HepG2 (cell line): ENCODE measurements around the gene PLEKHN1. TPM values are rescaled to one million over a fixed set of nuclear protein-coding genes. Genes with fewer than 3 reads are reported as not detected.
A peak's percentile ranks its signal among the peaks of the same experiment; 100 is the strongest.

ENCODE experiments used
- AHR ChIP-seq: IDR thresholded peaks from 2 replicates; pipeline ENCODE4 v1.6.1; 2018; ENCODE audit warnings: missing genetic modification reagents, missing compliant biosample characterization
- HDAC2 ChIP-seq: sonication (generic); formaldehyde crosslinking; IDR thresholded peaks from 2 replicates; pipeline ENCODE4 v1.4.0; 2020; ENCODE audit warnings: missing genetic modification reagents
- HOXA5 ChIP-seq: sonication (generic); formaldehyde crosslinking; IDR thresholded peaks from 2 replicates; pipeline ENCODE4 v1.4.0; 2020; ENCODE audit warnings: missing genetic modification reagents
- MAZ ChIP-seq, 2 experiments: sonication (generic) in 1 of 2; formaldehyde crosslinking in 1 of 2; IDR thresholded peaks; 2 replicates each; pipeline versions ENCODE4 v1.5.0 to v1.6.1; 2012 to 2020; ENCODE audit warnings: low read depth in 2 of 2, mild to moderate bottlenecking in 2 of 2, borderline replicate concordance in 1 of 2, improper control_type of control experiment in 1 of 2, low read length in 1 of 2, missing genetic modification reagents in 1 of 2, moderate library complexity in 1 of 2
- POLR2AphosphoS5 ChIP-seq: IDR thresholded peaks from 2 replicates; pipeline ENCODE4 v1.6.1; 2012; ENCODE audit warnings: low read depth, low read length
- RAD21 ChIP-seq: fragments of 450-650 bp; formaldehyde crosslinking; IDR thresholded peaks from 2 replicates; pipeline ENCODE4 v1.5.0; 2020; ENCODE audit warnings: mild to moderate bottlenecking
- RFX3 ChIP-seq: IDR thresholded peaks from 2 replicates; pipeline ENCODE4 v1.6.1; 2016; ENCODE audit warnings: missing biosample characterization, missing genetic modification reagents
- ZNF788 ChIP-seq: sonication (generic); formaldehyde crosslinking; IDR thresholded peaks from 2 replicates; pipeline ENCODE4 v1.5.0; 2020; ENCODE audit warnings: mild to moderate bottlenecking, missing genetic modification reagents, borderline replicate concordance
- polyA plus RNA-seq, 8 experiments: library from polyadenylated mRNA; depleted of rRNA in 3 of 8; stranded (reverse) in 7 of 8; unstranded in 1 of 8; fragments of >200 nt; fragmentation: Illumina TruSeq in 4 of 8; extraction: Trizol in 4 of 8; gene quantifications; 2 replicates each; pipeline versions ENCODE4 v1.2.1 to v1.2.3, GENCODE V29; 2011 to 2016; ENCODE audit warnings: low read depth in 4 of 8, missing spikeins in 1 of 8, mixed read lengths in 1 of 8; ENCODE audit not compliant: insufficient read depth in 1 of 8
- total RNA-seq, 5 experiments: library from RNA; depleted of rRNA; stranded (reverse); fragments of >200 nt; fragmentation: Illumina TruSeq; extraction: Trizol; gene quantifications; 2 replicates each; pipeline ENCODE4 v1.2.3, GENCODE V29; 2016; ENCODE audit warnings: low read depth in 1 of 5
- TF ChIP-seq, protein P1 (sequence below): sonication (generic); formaldehyde crosslinking; IDR thresholded peaks from 2 replicates; pipeline ENCODE4 v1.4.0; 2020; ENCODE audit warnings: mild to moderate bottlenecking, missing genetic modification reagents
- TF ChIP-seq, protein P2 (sequence below): sonication (generic); formaldehyde crosslinking; IDR thresholded peaks from 2 replicates; pipeline ENCODE4 v1.4.0; 2020; ENCODE audit warnings: missing genetic modification reagents, borderline replicate concordance
- TF ChIP-seq, protein P3 (sequence below): sonication (generic); formaldehyde crosslinking; IDR thresholded peaks from 2 replicates; pipeline ENCODE4 v1.4.0; 2020; ENCODE audit warnings: mild to moderate bottlenecking, missing genetic modification reagents, borderline replicate concordance
- TF ChIP-seq, protein P4 (sequence below): sonication (generic); formaldehyde crosslinking; IDR thresholded peaks from 2 replicates; pipeline ENCODE4 v1.5.0; 2020; ENCODE audit warnings: mild to moderate bottlenecking, missing genetic modification reagents

PLEKHN1 gene
- total and polyA plus RNA-seq, 2 of the 13 experiments (the other 11 are each of a cell fraction or from before 2014, with no cell fraction given): 0.42 to 0.58 TPM

DNA sequence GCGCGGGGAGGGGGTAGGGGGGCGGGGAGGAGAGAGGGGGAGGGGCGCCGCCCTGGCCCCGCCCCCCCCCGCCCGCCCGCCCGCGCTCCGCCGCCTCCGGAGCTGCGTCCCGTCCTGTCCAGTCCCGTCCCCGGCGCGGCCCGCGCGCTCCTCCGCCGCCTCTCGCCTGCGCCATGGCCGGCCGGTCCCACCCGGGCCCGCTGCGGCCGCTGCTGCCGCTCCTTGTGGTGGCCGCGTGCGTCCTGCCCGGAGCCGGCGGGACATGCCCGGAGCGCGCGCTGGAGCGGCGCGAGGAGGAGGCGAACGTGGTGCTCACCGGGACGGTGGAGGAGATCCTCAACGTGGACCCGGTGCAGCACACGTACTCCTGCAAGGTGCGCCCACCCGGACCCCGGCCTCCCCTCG, 53.7 kb downstream of the PLEKHN1 start, which contains the start of gene AGRN (continued):
- TF ChIP-seq, protein P1, sequence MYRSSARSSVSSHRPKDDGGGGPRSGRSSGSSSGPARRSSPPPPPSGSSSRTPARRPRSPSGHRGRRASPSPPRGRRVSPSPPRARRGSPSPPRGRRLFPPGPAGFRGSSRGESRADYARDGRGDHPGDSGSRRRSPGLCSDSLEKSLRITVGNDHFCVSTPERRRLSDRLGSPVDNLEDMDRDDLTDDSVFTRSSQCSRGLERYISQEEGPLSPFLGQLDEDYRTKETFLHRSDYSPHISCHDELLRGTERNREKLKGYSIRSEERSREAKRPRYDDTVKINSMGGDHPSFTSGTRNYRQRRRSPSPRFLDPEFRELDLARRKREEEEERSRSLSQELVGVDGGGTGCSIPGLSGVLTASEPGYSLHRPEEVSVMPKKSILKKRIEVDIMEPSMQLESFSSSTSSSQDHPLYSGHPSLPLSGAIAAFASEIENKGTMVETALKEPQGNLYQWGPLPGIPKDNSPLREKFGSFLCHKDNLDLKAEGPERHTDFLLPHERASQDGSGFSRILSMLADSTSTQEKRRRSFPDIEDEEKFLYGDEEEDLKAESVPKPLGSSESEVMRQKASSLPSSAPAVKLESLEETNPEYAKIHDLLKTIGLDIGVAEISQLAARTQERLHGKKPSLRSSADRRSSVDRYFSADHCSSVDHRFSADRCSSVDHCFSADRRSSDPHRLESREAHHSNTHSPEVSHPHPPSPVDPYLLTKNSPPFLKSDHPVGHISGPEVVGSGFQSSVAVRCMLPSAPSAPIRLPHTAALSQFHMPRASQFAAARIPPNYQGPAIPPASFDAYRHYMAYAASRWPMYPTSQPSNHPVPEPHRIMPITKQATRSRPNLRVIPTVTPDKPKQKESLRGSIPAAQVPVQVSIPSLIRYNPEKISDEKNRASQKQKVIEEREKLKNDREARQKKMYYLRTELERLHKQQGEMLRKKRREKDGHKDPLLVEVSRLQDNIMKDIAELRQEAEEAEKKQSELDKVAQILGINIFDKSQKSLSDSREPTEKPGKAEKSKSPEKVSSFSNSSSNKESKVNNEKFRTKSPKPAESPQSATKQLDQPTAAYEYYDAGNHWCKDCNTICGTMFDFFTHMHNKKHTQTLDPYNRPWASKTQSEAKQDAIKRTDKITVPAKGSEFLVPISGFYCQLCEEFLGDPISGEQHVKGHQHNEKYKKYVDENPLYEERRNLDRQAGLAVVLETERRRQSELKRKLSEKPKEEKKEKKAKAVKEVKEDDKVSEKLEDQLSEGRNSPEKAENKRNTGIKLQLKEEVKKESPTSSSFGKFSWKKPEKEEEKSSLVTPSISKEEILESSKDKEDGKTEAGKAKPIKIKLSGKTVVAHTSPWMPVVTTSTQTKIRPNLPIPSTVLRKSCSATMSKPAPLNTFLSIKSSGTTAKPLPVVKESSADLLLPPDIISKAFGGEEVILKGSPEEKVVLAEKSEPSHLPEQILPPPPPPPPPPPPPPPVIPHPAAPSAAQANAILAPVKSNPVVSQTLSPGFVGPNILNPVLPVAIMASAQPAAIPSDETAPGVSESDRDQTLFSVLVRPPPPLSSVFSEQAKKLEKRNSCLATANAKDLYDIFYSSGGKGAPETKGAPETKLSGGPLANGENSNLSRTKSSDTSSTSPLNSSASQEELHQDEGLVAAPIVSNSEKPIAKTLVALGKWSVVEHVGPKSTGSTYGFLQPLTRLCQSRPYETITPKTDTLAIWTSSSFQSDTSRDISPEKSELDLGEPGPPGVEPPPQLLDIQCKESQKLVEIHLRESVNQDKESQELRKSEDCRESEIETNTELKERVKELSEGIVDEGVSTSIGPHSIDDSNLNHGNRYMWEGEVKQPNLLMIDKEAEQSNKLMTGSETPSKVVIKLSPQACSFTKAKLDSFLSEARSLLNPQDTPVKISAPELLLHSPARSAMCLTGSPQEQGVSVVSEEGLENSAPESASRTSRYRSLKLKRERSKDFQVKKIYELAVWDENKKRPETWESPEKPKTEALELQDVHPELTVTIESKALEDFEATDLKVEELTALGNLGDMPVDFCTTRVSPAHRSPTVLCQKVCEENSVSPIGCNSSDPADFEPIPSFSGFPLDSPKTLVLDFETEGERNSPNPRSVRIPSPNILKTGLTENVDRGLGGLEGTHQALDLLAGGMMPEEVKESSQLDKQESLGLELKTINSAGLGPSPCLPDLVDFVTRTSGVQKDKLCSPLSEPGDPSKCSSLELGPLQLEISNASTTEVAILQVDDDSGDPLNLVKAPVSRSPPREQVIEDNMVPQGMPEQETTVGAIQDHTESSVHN: no peak
- TF ChIP-seq HOXA5 (CRISPR knock-in tag) (0 out of 2 replicates have a peak, but pooled peaks have one; percentile 14), POLR2AphosphoS5 (peak; percentile 53; the same call in 1 of the 2 replicates), RAD21 (CRISPR knock-in tag) (0 out of 2 replicates have a peak, but pooled peaks have one; percentile 39), HDAC2 (CRISPR knock-in tag) (no peak), AHR (CRISPR knock-in tag) (no peak), ZNF788 (no peak), MAZ (IDR thresholded peaks at IDR 0.05; ENCODE audit: borderline replicate concordance, low read depth, low read length) (no peak), MAZ (CRISPR knock-in tag; IDR thresholded peaks at IDR 0.05; ENCODE audit: low read depth) (peak; percentile 72; the same call in 1 of the 2 replicates), RFX3 (no peak)
- TF ChIP-seq, protein P2, sequence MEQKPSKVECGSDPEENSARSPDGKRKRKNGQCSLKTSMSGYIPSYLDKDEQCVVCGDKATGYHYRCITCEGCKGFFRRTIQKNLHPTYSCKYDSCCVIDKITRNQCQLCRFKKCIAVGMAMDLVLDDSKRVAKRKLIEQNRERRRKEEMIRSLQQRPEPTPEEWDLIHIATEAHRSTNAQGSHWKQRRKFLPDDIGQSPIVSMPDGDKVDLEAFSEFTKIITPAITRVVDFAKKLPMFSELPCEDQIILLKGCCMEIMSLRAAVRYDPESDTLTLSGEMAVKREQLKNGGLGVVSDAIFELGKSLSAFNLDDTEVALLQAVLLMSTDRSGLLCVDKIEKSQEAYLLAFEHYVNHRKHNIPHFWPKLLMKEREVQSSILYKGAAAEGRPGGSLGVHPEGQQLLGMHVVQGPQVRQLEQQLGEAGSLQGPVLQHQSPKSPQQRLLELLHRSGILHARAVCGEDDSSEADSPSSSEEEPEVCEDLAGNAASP (CRISPR knock-in tag): no peak
- TF ChIP-seq, protein P3, sequence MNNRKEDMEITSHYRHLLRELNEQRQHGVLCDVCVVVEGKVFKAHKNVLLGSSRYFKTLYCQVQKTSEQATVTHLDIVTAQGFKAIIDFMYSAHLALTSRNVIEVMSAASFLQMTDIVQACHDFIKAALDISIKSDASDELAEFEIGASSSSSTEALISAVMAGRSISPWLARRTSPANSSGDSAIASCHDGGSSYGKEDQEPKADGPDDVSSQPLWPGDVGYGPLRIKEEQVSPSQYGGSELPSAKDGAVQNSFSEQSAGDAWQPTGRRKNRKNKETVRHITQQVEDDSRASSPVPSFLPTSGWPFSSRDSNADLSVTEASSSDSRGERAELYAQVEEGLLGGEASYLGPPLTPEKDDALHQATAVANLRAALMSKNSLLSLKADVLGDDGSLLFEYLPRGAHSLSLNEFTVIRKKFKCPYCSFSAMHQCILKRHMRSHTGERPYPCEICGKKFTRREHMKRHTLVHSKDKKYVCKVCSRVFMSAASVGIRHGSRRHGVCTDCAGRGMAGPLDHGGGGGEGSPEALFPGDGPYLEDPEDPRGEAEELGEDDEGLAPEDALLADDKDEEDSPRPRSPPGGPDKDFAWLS (CRISPR knock-in tag): no peak
- TF ChIP-seq, protein P4, sequence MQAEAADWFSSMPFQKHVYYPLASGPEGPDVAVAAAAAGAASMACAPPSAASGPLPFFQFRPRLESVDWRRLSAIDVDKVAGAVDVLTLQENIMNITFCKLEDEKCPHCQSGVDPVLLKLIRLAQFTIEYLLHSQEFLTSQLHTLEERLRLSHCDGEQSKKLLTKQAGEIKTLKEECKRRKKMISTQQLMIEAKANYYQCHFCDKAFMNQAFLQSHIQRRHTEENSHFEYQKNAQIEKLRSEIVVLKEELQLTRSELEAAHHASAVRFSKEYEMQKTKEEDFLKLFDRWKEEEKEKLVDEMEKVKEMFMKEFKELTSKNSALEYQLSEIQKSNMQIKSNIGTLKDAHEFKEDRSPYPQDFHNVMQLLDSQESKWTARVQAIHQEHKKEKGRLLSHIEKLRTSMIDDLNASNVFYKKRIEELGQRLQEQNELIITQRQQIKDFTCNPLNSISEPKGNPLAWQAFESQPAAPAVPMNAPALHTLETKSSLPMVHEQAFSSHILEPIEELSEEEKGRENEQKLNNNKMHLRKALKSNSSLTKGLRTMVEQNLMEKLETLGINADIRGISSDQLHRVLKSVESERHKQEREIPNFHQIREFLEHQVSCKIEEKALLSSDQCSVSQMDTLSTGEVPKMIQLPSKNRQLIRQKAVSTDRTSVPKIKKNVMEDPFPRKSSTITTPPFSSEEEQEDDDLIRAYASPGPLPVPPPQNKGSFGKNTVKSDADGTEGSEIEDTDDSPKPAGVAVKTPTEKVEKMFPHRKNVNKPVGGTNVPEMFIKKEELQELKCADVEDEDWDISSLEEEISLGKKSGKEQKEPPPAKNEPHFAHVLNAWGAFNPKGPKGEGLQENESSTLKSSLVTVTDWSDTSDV (CRISPR knock-in tag): no peak
